Activated B cell treated with CpG ODN at 0.5 μM for 24 hours (primary cell): ENCODE results near the gene ITSN2. TPM values are rescaled to one million over a fixed set of nuclear protein-coding genes. Genes with fewer than 3 reads are reported as not detected.

Experiments used
- ATAC-seq: fragments of 200-7000 bp; cut with Tn5 transposase; one replicate; pipeline ENCODE4 v1.10.0; 2021; ENCODE audit warnings: low read depth, mild to moderate bottlenecking, moderate library complexity
- CTCF ChIA-PET: fragments of 350-600 bp; sonication (Branson Sonifier 250); formaldehyde crosslinking; loops from one replicate; lab custom pipeline; 2021; ENCODE audit warnings: antibody characterized with exemption; lab: Charles Lee
- POLR2A ChIA-PET: fragments of 350-600 bp; sonication (Branson Sonifier 250); formaldehyde crosslinking; loops from one replicate; lab custom pipeline; 2021; ENCODE audit warnings: antibody characterized with exemption; lab: Charles Lee
- DNase-seq: peaks from one replicate; pipeline ENCODE4 v3.0.0; 2022
- H3K27ac Mint-ChIP-seq: one replicate; pipeline ENCODE4 v1.8.0; 2020; ENCODE audit warnings: mixed read lengths
- H3K27me3 Mint-ChIP-seq: one replicate; pipeline ENCODE4 v1.8.0; 2021; ENCODE audit warnings: mixed read lengths
- H3K36me3 Mint-ChIP-seq: one replicate; pipeline ENCODE4 v1.8.0; 2021; ENCODE audit warnings: low read depth, mixed read lengths
- H3K4me1 Mint-ChIP-seq: one replicate; pipeline ENCODE4 v1.8.0; 2021; ENCODE audit warnings: mixed read lengths
- H3K4me3 Mint-ChIP-seq: one replicate; pipeline ENCODE4 v1.8.0; 2020; ENCODE audit warnings: mild to moderate bottlenecking, mixed read lengths
- H3K9me3 Mint-ChIP-seq: one replicate; pipeline ENCODE4 v1.8.0; 2020; ENCODE audit warnings: mixed read lengths
- intact Hi-C: fragments of 100-400 bp; cut with micrococcal nuclease; formaldehyde crosslinking; loops from one replicate; pipeline ENCODE4 v1.15.1; 2024
- total RNA-seq: library from RNA; stranded (reverse); gene quantifications from 2 replicates; pipeline ENCODE4 v1.2.3, GENCODE V29; 2022
- TF ChIP-seq, protein P1 (sequence below): fragments of 200-600 bp; IDR thresholded peaks from one replicate; pipeline ENCODE4 v1.8.0; 2022; ENCODE audit warnings: antibody characterized with exemption, mild to moderate bottlenecking

Gene ITSN2
- total RNA-seq, 1 donor from 2014 or later, result 156 TPM

DNA sequence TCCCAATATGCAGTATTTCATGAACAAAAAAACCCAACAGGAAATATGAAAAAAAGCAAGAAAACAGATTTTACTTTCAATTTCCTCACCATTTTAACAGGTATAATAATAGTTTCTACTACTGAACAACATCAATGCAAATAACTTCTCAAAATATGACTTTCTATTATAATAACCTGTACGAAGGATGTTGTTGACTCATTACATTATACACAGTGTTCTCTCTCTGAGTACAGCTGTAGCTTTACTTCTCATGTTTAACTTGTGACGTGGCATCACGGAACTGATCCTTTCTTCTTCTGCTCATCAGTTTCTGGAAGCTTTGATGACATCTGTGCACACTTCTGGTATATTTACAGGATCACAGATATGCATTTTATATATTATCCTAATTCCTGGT lies 145.5 kb downstream of the ITSN2 start:
- peak; percentile 92 for ATAC-seq
- Mint-ChIP-seq H3K4me3 (no peak overlapping the region), H3K27me3 (no peaks in the 10 kb centered on the region), H3K4me1 (peaks cover 14% of the 10 kb centered on the region), H3K36me3 (peaks cover 85% of the 10 kb centered on the region), H3K9me3 (no peaks in the 10 kb centered on the region), H3K27ac (peak overlapping the region; percentile 59)
- TF ChIP-seq, protein P1, sequence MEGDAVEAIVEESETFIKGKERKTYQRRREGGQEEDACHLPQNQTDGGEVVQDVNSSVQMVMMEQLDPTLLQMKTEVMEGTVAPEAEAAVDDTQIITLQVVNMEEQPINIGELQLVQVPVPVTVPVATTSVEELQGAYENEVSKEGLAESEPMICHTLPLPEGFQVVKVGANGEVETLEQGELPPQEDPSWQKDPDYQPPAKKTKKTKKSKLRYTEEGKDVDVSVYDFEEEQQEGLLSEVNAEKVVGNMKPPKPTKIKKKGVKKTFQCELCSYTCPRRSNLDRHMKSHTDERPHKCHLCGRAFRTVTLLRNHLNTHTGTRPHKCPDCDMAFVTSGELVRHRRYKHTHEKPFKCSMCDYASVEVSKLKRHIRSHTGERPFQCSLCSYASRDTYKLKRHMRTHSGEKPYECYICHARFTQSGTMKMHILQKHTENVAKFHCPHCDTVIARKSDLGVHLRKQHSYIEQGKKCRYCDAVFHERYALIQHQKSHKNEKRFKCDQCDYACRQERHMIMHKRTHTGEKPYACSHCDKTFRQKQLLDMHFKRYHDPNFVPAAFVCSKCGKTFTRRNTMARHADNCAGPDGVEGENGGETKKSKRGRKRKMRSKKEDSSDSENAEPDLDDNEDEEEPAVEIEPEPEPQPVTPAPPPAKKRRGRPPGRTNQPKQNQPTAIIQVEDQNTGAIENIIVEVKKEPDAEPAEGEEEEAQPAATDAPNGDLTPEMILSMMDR, result no peak
- ChIA-PET POLR2A (interaction anchor here (0.7 to 1.0 kb wide), 2 partner anchors 9 to 91 kb away, joined by 3 to 10 read pairs; no protein-coding TSS in a partner anchor), CTCF (interaction anchor here (2.0 kb wide), 1 partner anchor 288 kb away, joined by 4 read pairs; the partner anchor contains the start of gene ATAD2B)
- DNase-seq, result no peak
- intact Hi-C loops, result no loop called here

DNA sequence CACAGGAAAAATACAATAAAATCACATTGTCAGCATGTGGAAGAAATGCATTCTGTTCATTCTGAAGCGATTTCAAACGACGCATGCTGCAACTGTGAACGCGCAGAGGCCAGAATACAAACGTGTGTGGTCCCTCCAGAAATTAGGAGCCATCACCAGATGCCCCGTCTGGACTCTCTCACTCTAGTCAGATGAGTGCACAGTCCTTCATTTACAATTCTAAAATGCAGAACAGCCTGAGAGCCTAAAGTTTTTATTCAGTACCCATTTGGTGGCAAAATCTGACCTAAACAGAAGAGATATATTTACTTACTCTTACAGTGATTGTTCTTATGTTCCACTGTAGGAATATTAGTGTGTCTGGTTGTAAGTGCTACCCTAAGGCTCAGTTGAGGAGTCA lies 148.9 kb downstream of the ITSN2 start:
- intact Hi-C loops, result no loop called here
- H3K27ac Mint-ChIP-seq, result no peak overlapping the region
- TF ChIP-seq, protein P1, result no peak
- no peak for ATAC-seq
- peaks cover 14% of the 10 kb centered on the region for H3K4me1 Mint-ChIP-seq
- peaks cover 88% of the 10 kb centered on the region for H3K36me3 Mint-ChIP-seq
- DNase-seq, result no peak
- H3K27me3 Mint-ChIP-seq, result no peaks in the 10 kb centered on the region
- ChIA-PET POLR2A (no interaction called here), CTCF (no interaction called here)
- H3K4me3 Mint-ChIP-seq, result no peak overlapping the region
- H3K9me3 Mint-ChIP-seq, result no peaks in the 10 kb centered on the region

DNA sequence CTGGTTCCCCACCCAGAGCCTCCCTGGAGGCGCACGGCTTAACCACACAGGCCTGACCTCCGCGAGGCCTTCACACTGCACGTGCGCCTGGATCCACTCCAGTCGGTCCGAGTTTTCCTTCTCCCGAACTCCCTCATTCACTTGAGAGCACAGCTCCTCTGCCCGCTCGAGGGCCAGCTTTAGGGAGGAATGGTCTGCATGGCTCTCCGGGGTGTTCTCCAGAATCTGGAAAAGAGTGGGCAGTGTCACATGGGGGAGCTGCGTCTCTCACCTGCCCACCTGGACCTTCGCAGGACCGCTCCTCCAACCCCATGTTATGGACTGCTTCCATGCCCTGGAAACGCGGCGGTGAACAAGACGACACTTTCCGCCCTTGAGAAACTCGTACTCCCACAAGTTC lies 149.6 kb downstream of the ITSN2 start:
- ChIA-PET CTCF (no interaction called here), POLR2A (no interaction called here)
- H3K4me1 Mint-ChIP-seq, result peaks cover 10% of the 10 kb centered on the region
- intact Hi-C loops, result no loop called here
- no peak overlapping the region for H3K27ac Mint-ChIP-seq
- H3K9me3 Mint-ChIP-seq, result no peaks in the 10 kb centered on the region
- H3K4me3 Mint-ChIP-seq, result no peak overlapping the region
- peaks cover 87% of the 10 kb centered on the region for H3K36me3 Mint-ChIP-seq
- no peak for DNase-seq
- TF ChIP-seq, protein P1, result no peak
- no peaks in the 10 kb centered on the region for H3K27me3 Mint-ChIP-seq
- no peak for ATAC-seq

DNA sequence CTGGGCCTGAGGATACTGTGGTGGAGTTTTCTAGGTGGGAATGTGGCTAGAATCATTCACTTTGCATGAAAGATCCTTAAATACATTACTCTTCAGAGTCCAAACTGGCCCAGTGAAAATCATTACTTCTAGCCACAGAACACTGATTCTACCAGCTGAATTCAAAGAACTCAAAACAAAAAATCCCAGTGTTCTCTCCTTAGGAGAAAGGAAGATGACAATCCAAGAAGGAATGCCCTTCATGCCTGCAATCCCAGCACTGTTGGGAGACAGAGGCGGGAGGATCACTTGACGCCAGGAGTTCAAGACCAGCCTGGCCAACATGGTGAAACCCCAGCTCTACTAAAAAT lies 150.3 kb downstream of the ITSN2 start:
- ChIA-PET CTCF (no interaction called here), POLR2A (no interaction called here)
- Mint-ChIP-seq H3K4me1 (peaks cover 5% of the 10 kb centered on the region), H3K4me3 (no peak overlapping the region), H3K27ac (no peak overlapping the region), H3K27me3 (no peaks in the 10 kb centered on the region), H3K36me3 (peaks cover 86% of the 10 kb centered on the region), H3K9me3 (no peaks in the 10 kb centered on the region)
- TF ChIP-seq, protein P1, result no peak
- intact Hi-C loops, result no loop called here
- no peak for DNase-seq
- no peak for ATAC-seq

DNA sequence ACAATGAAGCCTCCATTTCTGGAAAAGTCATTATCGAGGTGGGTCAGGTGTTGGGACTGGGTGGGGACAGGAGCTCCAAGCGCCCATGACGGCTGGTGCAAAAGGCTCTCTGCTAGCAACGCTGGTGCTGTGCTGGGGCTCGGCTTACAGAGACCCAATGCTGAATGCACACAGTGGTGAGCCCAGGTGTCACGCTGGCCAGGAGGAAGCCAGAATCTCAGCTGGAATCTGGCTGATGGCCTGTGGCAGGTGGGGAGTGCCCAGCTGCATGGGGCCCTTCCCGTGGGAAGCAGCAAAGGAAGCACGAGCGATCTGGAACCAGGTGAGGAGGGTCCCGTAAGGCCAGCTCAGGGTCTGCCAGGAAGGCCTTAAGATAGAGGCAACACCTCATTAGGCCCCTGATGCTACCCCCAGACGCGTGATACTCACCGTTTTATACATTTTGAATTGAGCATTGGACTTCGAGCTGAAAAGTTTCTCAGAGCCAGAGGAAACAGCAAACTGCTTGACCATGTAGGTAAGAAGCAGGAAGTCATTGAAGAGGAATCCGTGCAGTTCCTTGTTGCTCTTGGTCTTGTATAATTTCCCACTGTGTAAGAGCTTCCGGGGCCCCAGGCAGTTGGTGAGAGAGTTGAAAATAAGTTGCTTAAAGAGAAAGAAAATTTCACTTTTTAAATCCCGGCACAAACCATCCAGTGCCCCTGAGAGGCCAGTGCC lies 150.8 kb downstream of the ITSN2 start:
- peaks cover 90% of the 10 kb centered on the region for H3K36me3 Mint-ChIP-seq
- no peak overlapping the region for H3K4me3 Mint-ChIP-seq
- ChIA-PET CTCF (no interaction called here), POLR2A (no interaction called here)
- DNase-seq (no peak), ATAC-seq (no peak)
- intact Hi-C loops, result no loop called here
- H3K27me3 Mint-ChIP-seq, result no peaks in the 10 kb centered on the region
- H3K9me3 Mint-ChIP-seq, result no peaks in the 10 kb centered on the region
- H3K4me1 Mint-ChIP-seq, result peaks cover under 1% of the 10 kb centered on the region
- no peak overlapping the region for H3K27ac Mint-ChIP-seq
- TF ChIP-seq, protein P1, result no peak
